ENCODE results near the gene AFF3. TPM values are rescaled to one million over a fixed set of nuclear protein-coding genes. Genes with fewer than 3 reads are reported as not detected.

The AFF3 gene
- total and polyA plus RNA-seq, 12 donors: 1.1 to 7.5 (median 3.9) TPM

DNA sequence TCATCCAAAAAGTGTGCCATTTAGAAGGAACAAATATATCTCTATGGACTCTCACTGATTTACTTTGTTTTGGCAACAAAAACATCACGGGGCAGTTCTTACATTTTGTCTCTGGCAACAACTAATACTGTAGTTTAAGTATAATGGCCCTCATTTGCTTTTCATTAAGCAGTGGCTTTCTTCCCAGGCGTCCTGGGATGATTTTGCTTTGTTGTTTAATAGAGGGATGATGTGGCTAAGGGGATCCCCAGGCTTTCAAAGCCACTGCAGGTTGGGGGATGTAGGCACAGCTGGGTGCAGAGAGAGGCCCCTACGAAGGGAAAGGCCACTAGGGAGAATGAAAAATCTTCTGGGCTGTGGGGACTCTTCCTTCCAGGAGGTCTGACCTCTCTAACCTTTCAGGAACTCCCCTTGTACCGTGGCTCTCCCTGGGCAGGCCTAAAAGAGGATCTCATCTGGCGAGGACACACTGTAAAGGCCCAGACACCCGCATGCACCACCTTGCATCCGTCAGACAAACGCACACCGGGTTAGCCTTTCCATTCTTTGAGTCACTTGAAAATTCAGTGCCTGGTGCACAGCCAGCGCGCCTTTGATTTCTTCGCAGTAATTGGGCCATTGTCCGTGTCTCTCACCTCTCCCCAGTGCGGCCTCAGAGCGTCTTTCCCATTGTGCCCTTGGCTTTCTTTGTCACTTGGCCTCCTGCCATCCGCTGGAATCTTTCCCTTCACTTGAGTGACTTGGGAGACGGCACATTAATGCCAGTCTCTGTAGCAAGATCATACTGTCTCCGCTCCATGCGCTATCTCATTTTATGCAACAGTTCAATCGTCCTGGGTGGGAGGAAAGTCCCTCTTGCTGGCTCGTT, 40.3 kb upstream of the AFF3 start:
- no peaks in the 10 kb centered on the region for H3K36me3 ChIP-seq (replicated peaks in 1 of 2)
- no peak overlapping the region for H3K27ac ChIP-seq
- H3K4me1 ChIP-seq (replicated peaks in 1 of 2): no peaks in the 10 kb centered on the region
- H3K27me3 ChIP-seq: no peaks in the 10 kb centered on the region
- H3K4me3 ChIP-seq: no peak overlapping the region
- DNase-seq: peak; percentile 70 to 86 (median 78)
- TF ChIP-seq, protein P1, sequence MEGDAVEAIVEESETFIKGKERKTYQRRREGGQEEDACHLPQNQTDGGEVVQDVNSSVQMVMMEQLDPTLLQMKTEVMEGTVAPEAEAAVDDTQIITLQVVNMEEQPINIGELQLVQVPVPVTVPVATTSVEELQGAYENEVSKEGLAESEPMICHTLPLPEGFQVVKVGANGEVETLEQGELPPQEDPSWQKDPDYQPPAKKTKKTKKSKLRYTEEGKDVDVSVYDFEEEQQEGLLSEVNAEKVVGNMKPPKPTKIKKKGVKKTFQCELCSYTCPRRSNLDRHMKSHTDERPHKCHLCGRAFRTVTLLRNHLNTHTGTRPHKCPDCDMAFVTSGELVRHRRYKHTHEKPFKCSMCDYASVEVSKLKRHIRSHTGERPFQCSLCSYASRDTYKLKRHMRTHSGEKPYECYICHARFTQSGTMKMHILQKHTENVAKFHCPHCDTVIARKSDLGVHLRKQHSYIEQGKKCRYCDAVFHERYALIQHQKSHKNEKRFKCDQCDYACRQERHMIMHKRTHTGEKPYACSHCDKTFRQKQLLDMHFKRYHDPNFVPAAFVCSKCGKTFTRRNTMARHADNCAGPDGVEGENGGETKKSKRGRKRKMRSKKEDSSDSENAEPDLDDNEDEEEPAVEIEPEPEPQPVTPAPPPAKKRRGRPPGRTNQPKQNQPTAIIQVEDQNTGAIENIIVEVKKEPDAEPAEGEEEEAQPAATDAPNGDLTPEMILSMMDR (IDR thresholded peaks at IDR 0.05): no peak
- no peak for TF ChIP-seq POLR2A (IDR thresholded peaks at IDR 0.05)
- H3K9me3 ChIP-seq (replicated peaks in 1 of 3): no peaks in the 10 kb centered on the region
- intact Hi-C loops (cut with DNase I): no loop called here
- 41 to 50% (median 49%) methylated on average over 21 of the region's 21 CpGs for WGBS, 4 donors

DNA sequence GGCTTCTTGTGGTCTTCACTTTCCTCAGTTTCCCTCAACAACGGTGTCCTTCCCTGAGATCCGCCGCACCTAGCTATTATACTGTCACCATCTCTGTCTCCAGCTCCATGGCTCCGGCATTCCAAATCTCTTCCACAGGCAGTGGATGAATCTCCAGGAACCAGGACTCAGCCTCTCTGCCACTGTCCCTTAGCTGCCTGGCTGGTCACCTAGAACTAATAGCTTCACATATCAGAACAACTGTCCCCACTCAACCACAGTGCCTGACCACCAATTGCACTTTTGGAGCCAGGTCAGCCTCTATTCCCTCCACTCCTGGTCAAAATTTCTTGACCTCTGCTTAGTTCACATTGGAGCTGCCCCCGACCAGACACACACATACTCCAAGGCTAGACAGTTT, 38.1 kb upstream of the AFF3 start:
- DNase-seq: no peak
- 96 to 99% (median 98%) methylated on average over 5 of the region's 5 CpGs for WGBS, 4 donors

DNA sequence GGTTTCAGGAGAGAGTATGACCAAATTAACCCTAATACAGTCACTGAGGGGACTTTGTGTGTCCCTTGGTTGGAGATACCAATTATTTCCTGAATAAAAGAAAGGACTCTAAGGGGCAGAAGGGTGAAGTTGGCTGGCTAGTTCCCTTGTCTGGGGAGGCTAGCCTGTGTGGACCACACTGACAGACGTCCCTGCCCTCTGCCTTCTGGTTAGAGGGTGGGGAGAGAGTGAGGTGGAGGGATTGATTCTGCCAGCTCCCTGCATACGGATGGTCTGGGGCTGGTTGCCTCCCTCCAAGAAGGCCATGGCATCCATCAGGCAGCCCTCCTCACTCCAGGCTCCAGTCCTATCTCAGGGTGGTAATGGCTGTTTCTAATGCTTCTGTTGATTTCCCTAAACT, 37.4 kb upstream of the AFF3 start:
- no peaks in the 10 kb centered on the region for H3K9me3 ChIP-seq (replicated peaks in 1 of 3)
- no peak for TF ChIP-seq POLR2A (IDR thresholded peaks at IDR 0.05)
- TF ChIP-seq, protein P1 (IDR thresholded peaks at IDR 0.05): no peak
- intact Hi-C loops (cut with DNase I): no loop called here
- WGBS, 4 donors: 66 to 78% (median 74%) methylated on average over 2 of the region's 2 CpGs
- no peaks in the 10 kb centered on the region for H3K36me3 ChIP-seq (replicated peaks in 1 of 2)
- H3K4me3 ChIP-seq: no peak overlapping the region
- H3K27ac ChIP-seq: no peak overlapping the region
- no peaks in the 10 kb centered on the region for H3K27me3 ChIP-seq
- DNase-seq: no peak
- H3K4me1 ChIP-seq (replicated peaks in 1 of 2): no peaks in the 10 kb centered on the region

More for the DNA sequence above, 38.1 kb upstream of the AFF3 start:
- no peak overlapping the region for H3K27ac ChIP-seq
- intact Hi-C loops (cut with DNase I): no loop called here
- no peak for TF ChIP-seq POLR2A (IDR thresholded peaks at IDR 0.05)
- TF ChIP-seq, protein P1 (IDR thresholded peaks at IDR 0.05): no peak
- no peaks in the 10 kb centered on the region for H3K4me1 ChIP-seq (replicated peaks in 1 of 2)
- no peaks in the 10 kb centered on the region for H3K36me3 ChIP-seq (replicated peaks in 1 of 2)
- H3K27me3 ChIP-seq: no peaks in the 10 kb centered on the region
- no peak overlapping the region for H3K4me3 ChIP-seq
- no peaks in the 10 kb centered on the region for H3K9me3 ChIP-seq (replicated peaks in 1 of 3)

DNA sequence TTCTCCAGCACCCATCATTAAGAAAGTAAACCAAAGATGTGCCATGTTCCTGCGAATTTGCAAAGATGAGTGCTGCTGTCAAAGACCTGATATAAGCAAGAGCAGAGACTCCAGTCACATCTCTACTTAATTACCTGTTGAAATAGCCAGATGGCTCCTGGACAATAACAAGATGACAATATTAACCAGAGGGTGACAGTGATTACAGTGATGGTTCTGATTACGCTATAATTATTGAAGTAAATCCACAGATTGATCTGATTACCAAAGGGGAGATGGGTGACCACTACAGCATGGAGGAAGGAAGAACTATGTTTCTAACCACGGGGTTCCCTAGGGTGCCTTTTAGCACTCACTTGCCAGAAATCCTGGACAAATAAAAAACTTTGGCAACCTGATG, 36.5 kb upstream of the AFF3 start:
- TF ChIP-seq, protein P1 (IDR thresholded peaks at IDR 0.05): no peak
- TF ChIP-seq POLR2A (IDR thresholded peaks at IDR 0.05): no peak
- intact Hi-C loops (cut with DNase I): no loop called here

More for the DNA sequence above, 36.5 kb upstream of the AFF3 start:
- H3K4me3 ChIP-seq: no peak overlapping the region
- no peak overlapping the region for H3K27ac ChIP-seq
- DNase-seq: no peak
- no peaks in the 10 kb centered on the region for H3K36me3 ChIP-seq (replicated peaks in 1 of 2)
- 74 to 89% (median 81%) methylated on average over 3 of the region's 3 CpGs for WGBS, 4 donors
- no peaks in the 10 kb centered on the region for H3K27me3 ChIP-seq
- H3K9me3 ChIP-seq (replicated peaks in 1 of 3): no peaks in the 10 kb centered on the region
- peaks cover under 1 to 2% of the 10 kb centered on the region in 2 donors for H3K4me1 ChIP-seq (replicated peaks in 1 of 2)
